DND-41 (cell line): ENCODE results near the gene CLASP1.

Source experiments
- CTCF ChIP-seq: IDR thresholded peaks from 2 replicates; pipeline ENCODE4 v1.5.1; 2012; ENCODE audit warnings: borderline replicate concordance, low read length, moderate library complexity, mild to moderate bottlenecking; ENCODE audit not compliant: poor library complexity, severe bottlenecking; ENCODE audit errors: extremely low read depth
- EZH2 ChIP-seq: IDR thresholded peaks from 3 replicates; pipeline ENCODE4 v1.6.1; 2012; ENCODE audit warnings: borderline replicate concordance, low read depth, mild to moderate bottlenecking, moderate library complexity, low read length, inconsistent platforms; ENCODE audit not compliant: severe bottlenecking

- TF ChIP-seq CTCF (no peak), EZH2 (no peak)
Measured at GRCh38 chr2:121386102-121386501, 263.2 kb downstream of the CLASP1 start.
